Measurements from ENCODE around the gene ABCA4. TPM values are rescaled to one million over a fixed set of nuclear protein-coding genes. Genes with fewer than 3 reads are reported as not detected.
A peak's percentile ranks its signal among the peaks of the same experiment; 100 is the strongest.

Gene ABCA4
- total and polyA plus RNA-seq, 2 experiments from 2014 or later: 0.53 to 1.4 TPM

DNA sequence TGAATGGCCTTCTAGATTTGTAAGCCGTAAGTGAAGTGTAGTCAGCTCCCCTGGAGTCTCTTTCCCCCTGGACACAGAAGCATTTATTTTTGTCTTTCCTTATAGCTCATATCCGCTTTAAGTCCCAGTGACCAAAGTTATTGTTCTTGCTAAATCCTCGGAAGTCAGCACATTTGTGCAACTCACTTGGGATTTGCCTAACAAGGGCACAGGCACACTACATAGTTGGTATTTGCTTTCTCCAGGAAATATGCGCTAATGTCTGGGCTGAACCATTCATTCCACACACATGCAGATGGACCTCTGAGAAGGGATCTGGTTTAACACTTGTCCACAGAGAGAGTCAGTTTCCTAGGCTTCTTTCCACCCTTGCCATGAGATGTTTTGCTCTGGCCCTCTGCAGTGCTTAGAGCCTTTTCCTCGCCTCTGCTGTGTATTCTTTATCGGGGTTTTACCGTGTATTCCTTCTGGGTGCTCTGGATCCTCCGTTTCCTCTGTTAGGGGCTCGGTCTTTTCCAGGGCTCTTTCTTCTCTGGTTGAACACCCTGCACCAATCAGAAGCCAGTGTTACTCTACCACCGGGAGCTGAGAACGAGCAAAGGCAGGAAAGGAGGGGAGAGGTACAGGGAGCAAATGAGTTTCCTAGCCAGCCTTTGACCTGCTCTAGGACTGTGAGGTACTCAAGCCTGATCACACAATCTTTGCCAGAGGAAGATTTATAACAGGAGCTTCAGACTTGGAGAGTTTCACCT is 72.4 kb downstream of the ABCA4 start:
- H3K79me2 ChIP-seq: no peaks in the 10 kb centered on the region
- TF ChIP-seq EZH2 (IDR thresholded peaks at IDR 0.05; ENCODE audit: borderline replicate concordance): no peak
- no peak for TF ChIP-seq EZH2phosphoT487 (IDR thresholded peaks at IDR 0.05; ENCODE audit: low read depth, severe bottlenecking, unreplicated experiment)
- TF ChIP-seq, protein P1, sequence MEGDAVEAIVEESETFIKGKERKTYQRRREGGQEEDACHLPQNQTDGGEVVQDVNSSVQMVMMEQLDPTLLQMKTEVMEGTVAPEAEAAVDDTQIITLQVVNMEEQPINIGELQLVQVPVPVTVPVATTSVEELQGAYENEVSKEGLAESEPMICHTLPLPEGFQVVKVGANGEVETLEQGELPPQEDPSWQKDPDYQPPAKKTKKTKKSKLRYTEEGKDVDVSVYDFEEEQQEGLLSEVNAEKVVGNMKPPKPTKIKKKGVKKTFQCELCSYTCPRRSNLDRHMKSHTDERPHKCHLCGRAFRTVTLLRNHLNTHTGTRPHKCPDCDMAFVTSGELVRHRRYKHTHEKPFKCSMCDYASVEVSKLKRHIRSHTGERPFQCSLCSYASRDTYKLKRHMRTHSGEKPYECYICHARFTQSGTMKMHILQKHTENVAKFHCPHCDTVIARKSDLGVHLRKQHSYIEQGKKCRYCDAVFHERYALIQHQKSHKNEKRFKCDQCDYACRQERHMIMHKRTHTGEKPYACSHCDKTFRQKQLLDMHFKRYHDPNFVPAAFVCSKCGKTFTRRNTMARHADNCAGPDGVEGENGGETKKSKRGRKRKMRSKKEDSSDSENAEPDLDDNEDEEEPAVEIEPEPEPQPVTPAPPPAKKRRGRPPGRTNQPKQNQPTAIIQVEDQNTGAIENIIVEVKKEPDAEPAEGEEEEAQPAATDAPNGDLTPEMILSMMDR (IDR thresholded peaks at IDR 0.05; ENCODE audit: poor library complexity): no peak
- H3K36me3 ChIP-seq (replicated peaks; ENCODE audit: insufficient read depth, low read depth): no peaks in the 10 kb centered on the region
- H3K27ac ChIP-seq: peak overlapping the region; percentile 45
- no peak for DNase-seq (ENCODE audit: low spot score)
- H3K4me1 ChIP-seq (ENCODE audit: insufficient read depth): peaks cover 15% of the 10 kb centered on the region
- no peak overlapping the region for H3K4me2 ChIP-seq
- H3K4me3 ChIP-seq: no peak overlapping the region
- no peaks in the 10 kb centered on the region for H3K27me3 ChIP-seq
- WGBS (ENCODE audit: low lambda C conversion rate, missing lambda C conversion rate): 55% methylated on average over 11 of the region's 11 CpGs
- no peaks in the 10 kb centered on the region for H3K9me2 ChIP-seq (replicated peaks; ENCODE audit: insufficient read depth)
- H2AFZ ChIP-seq: no peak overlapping the region
- H4K20me1 ChIP-seq (ENCODE audit: insufficient read depth, poor library complexity, severe bottlenecking): no peaks in the 10 kb centered on the region
- no peaks in the 10 kb centered on the region for H3K9me3 ChIP-seq (ENCODE audit: low read depth)

DNA sequence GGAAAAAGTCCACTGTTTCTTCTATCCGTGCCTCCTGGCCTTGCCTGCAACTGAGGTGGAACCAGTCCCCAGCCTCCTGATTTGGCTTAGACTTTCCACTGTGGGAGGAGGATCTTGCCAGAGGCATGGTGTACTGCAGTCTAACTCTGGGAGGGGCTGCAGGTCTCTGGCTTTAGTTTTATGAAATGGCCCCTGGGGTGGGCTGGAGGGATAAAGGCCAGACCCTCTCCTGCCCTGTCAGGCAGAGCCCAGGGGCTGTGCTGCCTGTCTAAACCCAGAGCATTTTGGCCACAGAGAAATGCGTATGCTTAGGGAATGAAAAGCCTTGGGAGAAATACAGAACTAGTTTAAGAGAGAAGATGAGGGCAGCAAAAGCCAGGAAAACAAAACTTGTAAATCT is 73.0 kb downstream of the ABCA4 start:
- H2AFZ ChIP-seq: no peak overlapping the region
- H3K27ac ChIP-seq: peak overlapping the region; percentile 29
- 81% methylated on average over 2 of the region's 2 CpGs for whole genome bisulfite sequencing (ENCODE audit: low lambda C conversion rate, missing lambda C conversion rate)

DNA sequence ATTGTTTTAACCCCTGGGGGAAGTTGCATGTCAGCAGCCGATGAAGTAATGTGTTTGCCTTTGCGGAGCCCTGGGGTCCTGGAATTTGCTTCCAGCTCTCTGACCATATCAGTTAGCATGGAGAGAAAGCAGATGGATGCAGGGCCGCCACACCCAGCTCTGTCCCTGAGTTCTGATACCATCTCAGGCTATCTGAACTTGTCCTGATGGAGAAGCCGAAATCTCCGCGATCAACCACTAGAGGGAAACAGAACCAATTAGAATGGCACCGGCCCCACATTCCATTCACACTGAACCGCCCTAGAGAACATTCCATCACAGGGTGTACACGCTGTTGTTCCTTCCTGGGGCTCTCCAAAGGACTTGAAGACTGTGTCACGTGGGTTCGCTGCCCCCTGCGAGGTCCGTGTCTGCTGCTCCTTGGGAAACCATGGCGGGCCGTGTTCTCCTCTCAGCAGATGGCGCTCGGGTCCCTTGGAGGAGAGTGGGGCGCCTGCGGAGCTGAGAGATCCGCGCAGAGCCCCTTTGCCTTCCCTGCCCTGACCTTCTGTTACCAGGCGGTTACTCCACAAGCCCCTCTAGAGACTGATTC is 75.4 kb downstream of the ABCA4 start:
- no peaks in the 10 kb centered on the region for H3K36me3 ChIP-seq (replicated peaks; ENCODE audit: insufficient read depth, low read depth)
- no peak overlapping the region for H3K4me3 ChIP-seq
- H3K4me1 ChIP-seq (ENCODE audit: insufficient read depth): peaks cover 15% of the 10 kb centered on the region
- no peaks in the 10 kb centered on the region for H3K9me2 ChIP-seq (replicated peaks; ENCODE audit: insufficient read depth)
- peak overlapping the region; percentile 77 for H3K27ac ChIP-seq
- no peaks in the 10 kb centered on the region for H3K27me3 ChIP-seq
- peak; percentile 94 for DNase-seq (ENCODE audit: low spot score)
- no peaks in the 10 kb centered on the region for H3K79me2 ChIP-seq
- 17% methylated on average over 22 of the region's 22 CpGs for WGBS (ENCODE audit: low lambda C conversion rate, missing lambda C conversion rate)
- peak overlapping the region; percentile 49 for H3K4me2 ChIP-seq
- TF ChIP-seq, protein P1 (IDR thresholded peaks at IDR 0.05; ENCODE audit: poor library complexity): peak; percentile 85
- no peak for TF ChIP-seq EZH2 (IDR thresholded peaks at IDR 0.05; ENCODE audit: borderline replicate concordance)
- H3K9me3 ChIP-seq (ENCODE audit: low read depth): no peaks in the 10 kb centered on the region
- no peaks in the 10 kb centered on the region for H4K20me1 ChIP-seq (ENCODE audit: insufficient read depth, poor library complexity, severe bottlenecking)
- H2AFZ ChIP-seq: peak overlapping the region; percentile 48

More for the DNA sequence above, 73.0 kb downstream of the ABCA4 start:
- H3K4me2 ChIP-seq: no peak overlapping the region
- no peaks in the 10 kb centered on the region for H3K9me2 ChIP-seq (replicated peaks; ENCODE audit: insufficient read depth)
- H3K9me3 ChIP-seq (ENCODE audit: low read depth): no peaks in the 10 kb centered on the region
- no peaks in the 10 kb centered on the region for H3K27me3 ChIP-seq
- H3K36me3 ChIP-seq (replicated peaks; ENCODE audit: insufficient read depth, low read depth): no peaks in the 10 kb centered on the region
- H4K20me1 ChIP-seq (ENCODE audit: insufficient read depth, poor library complexity, severe bottlenecking): no peaks in the 10 kb centered on the region
- H3K4me1 ChIP-seq (ENCODE audit: insufficient read depth): peaks cover 15% of the 10 kb centered on the region
- no peak overlapping the region for H3K4me3 ChIP-seq
- DNase-seq (ENCODE audit: low spot score): no peak
- no peak for TF ChIP-seq EZH2phosphoT487 (IDR thresholded peaks at IDR 0.05; ENCODE audit: low read depth, severe bottlenecking, unreplicated experiment)
- TF ChIP-seq, protein P1 (IDR thresholded peaks at IDR 0.05; ENCODE audit: poor library complexity): no peak
- no peak for TF ChIP-seq EZH2 (IDR thresholded peaks at IDR 0.05; ENCODE audit: borderline replicate concordance)
- H3K79me2 ChIP-seq: no peaks in the 10 kb centered on the region
